Measurements from ENCODE around the gene ZBTB32. TPM values are rescaled to one million over a fixed set of nuclear protein-coding genes. Genes with fewer than 3 reads are reported as not detected.

The ZBTB32 gene
- total RNA-seq, 1 experiment from 2014 or later = 0.13 TPM

DNA sequence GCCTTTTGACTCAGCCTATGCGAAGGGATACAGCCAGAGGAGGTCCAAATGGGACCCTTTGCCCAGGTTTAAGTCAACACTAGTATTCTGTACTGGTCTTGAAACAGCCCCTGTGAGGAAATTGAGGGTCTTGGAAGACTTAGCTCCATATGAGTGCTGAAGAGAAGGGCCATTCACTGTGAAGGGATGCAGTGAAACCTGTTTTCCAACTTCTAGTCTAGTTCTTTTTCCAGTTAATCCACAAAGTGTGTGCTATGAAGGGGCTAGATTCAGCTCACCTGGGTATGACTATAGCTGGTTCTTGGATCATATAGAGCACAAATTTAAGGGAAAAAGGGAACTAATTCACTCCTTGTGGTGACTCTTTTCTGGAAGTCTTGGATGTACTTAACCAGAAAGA lies 4.0 kb downstream of the ZBTB32 start:
- Mint-ChIP-seq H3K4me3 (no peak overlapping the region), H3K36me3 (ENCODE audit: insufficient read depth in 1 of 3, low read depth in 3 of 3) (peaks cover 0 to 11% (median 3%) of the 10 kb centered on the region in 3 experiments; a peak in 5 of 7 replicates), H3K4me1 (peaks cover 14% of the 10 kb centered on the region in 2 experiments), H3K27ac (no peak overlapping the region), H3K9me3 (peaks cover 0 to 4% of the 10 kb centered on the region in 2 experiments; a peak in 1 of 5 replicates), H3K27me3 (ENCODE audit: low read depth) (peaks cover 28% of the 10 kb centered on the region)
- no peak overlapping the region for H3K4me2 ChIP-seq (ENCODE audit: insufficient read depth, insufficient read length, low read length)
- H2BK15ac ChIP-seq (ENCODE audit: low read depth, low read length) = no peak overlapping the region
- H3K27me3 ChIP-seq (ENCODE audit: insufficient read depth, low read length) = no peaks in the 10 kb centered on the region
- no peak overlapping the region for H3K23ac ChIP-seq (ENCODE audit: insufficient read length, low read depth, low read length)
- no peak overlapping the region for H3T11ph ChIP-seq (ENCODE audit: low read length)
- no peaks in the 10 kb centered on the region for H3K79me1 ChIP-seq (ENCODE audit: insufficient read depth, low read depth, low read length, poor library complexity, severe bottlenecking)
- H4K5ac ChIP-seq (ENCODE audit: insufficient read length, low read depth, low read length) = no peak overlapping the region
- no peak overlapping the region for H4K8ac ChIP-seq (replicated peaks; ENCODE audit: insufficient read length, low read depth, low read length)
- no peak overlapping the region for H3K56ac ChIP-seq (ENCODE audit: insufficient read length, low read depth, low read length)
- H3K18ac ChIP-seq (ENCODE audit: insufficient read length, low read depth, low read length) = no peak overlapping the region
- H3K27ac ChIP-seq (ENCODE audit: insufficient read length, low read depth, low read length) = no peak overlapping the region
- peaks cover 3% of the 10 kb centered on the region; the same call in 1 of the 2 replicates for H3K4me1 ChIP-seq (ENCODE audit: insufficient read depth, low read length)
- DNase-seq = no peak
- no peak overlapping the region for H2BK120ac ChIP-seq (ENCODE audit: low read depth, low read length, poor library complexity, severe bottlenecking)
- H2AFZ ChIP-seq (ENCODE audit: low read length) = no peak overlapping the region
- WGBS (ENCODE audit: extremely low coverage, insufficient read length, low lambda C conversion rate) = no CpG with 5 or more reads among the region's 1 CpG
- H4K91ac ChIP-seq (ENCODE audit: insufficient read length, low read depth, low read length) = no peak overlapping the region
- no peaks in the 10 kb centered on the region for H3K9me3 ChIP-seq (ENCODE audit: control insufficient read depth, low read depth, low read length)
- H2AK5ac ChIP-seq (ENCODE audit: insufficient read length, low read length) = no peak overlapping the region
- TF ChIP-seq, protein P1, sequence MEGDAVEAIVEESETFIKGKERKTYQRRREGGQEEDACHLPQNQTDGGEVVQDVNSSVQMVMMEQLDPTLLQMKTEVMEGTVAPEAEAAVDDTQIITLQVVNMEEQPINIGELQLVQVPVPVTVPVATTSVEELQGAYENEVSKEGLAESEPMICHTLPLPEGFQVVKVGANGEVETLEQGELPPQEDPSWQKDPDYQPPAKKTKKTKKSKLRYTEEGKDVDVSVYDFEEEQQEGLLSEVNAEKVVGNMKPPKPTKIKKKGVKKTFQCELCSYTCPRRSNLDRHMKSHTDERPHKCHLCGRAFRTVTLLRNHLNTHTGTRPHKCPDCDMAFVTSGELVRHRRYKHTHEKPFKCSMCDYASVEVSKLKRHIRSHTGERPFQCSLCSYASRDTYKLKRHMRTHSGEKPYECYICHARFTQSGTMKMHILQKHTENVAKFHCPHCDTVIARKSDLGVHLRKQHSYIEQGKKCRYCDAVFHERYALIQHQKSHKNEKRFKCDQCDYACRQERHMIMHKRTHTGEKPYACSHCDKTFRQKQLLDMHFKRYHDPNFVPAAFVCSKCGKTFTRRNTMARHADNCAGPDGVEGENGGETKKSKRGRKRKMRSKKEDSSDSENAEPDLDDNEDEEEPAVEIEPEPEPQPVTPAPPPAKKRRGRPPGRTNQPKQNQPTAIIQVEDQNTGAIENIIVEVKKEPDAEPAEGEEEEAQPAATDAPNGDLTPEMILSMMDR (conservative IDR thresholded peaks at IDR 0.05) = no peak
- H3K9ac ChIP-seq (ENCODE audit: extremely low read depth, insufficient read length, low read length) = no peak overlapping the region
- no peak overlapping the region for H2BK20ac ChIP-seq (ENCODE audit: low read depth, low read length, poor library complexity, severe bottlenecking)
- H3K79me2 ChIP-seq (ENCODE audit: insufficient read depth, low read length) = no peaks in the 10 kb centered on the region
- no peaks in the 10 kb centered on the region for H4K20me1 ChIP-seq (ENCODE audit: control insufficient read depth, insufficient read depth, insufficient read length)
- H3K4ac ChIP-seq (ENCODE audit: low read depth, low read length) = no peak overlapping the region
- no peak overlapping the region for H2BK5ac ChIP-seq (ENCODE audit: insufficient read length, low read length)
- H3K14ac ChIP-seq (ENCODE audit: insufficient read depth, low read length) = no peak overlapping the region
- H2BK12ac ChIP-seq (ENCODE audit: insufficient read length, low read depth, low read length) = no peak overlapping the region
- H3K23me2 ChIP-seq (ENCODE audit: insufficient read length, low read depth, low read length, poor library complexity, severe bottlenecking) = no peaks in the 10 kb centered on the region

All from H9 (cell line).